Measurements from ENCODE around the gene TRIM49.
"Not testable (repeated sequence)": the region's sequence is repeated elsewhere in the genome, so short reads cannot be mapped to it uniquely, and the experiment has no call there.

The TRIM49 gene, protein sequence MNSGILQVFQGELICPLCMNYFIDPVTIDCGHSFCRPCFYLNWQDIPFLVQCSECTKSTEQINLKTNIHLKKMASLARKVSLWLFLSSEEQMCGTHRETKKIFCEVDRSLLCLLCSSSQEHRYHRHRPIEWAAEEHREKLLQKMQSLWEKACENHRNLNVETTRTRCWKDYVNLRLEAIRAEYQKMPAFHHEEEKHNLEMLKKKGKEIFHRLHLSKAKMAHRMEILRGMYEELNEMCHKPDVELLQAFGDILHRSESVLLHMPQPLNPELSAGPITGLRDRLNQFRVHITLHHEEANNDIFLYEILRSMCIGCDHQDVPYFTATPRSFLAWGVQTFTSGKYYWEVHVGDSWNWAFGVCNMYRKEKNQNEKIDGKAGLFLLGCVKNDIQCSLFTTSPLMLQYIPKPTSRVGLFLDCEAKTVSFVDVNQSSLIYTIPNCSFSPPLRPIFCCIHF

DNA sequence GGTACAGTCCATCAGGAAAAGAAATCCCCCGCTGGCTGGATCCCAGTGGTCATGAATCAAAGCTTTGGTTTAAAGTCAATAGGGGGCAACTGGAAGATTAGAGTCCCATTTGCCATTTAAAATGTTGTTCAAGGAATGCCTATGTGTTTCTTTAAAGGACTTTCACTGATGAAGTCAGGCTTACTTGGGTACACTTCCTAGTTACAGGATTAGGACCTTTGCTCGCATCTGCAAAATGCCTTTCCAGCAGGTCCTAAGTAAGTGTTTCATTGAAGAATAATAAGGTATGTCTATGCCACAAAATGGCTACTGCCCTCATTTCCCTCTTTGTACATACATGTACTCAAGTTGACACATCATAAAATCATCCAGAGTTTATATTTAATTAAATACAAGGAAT, at the start of gene TRIM49:
TRIM49 (minus strand) TSS at position 101 of the 400 bp plus-strand sequence. CDS start 4,106 bp downstream, outside the sequence.
- DNase-seq: not testable (repeated sequence)

DNA sequence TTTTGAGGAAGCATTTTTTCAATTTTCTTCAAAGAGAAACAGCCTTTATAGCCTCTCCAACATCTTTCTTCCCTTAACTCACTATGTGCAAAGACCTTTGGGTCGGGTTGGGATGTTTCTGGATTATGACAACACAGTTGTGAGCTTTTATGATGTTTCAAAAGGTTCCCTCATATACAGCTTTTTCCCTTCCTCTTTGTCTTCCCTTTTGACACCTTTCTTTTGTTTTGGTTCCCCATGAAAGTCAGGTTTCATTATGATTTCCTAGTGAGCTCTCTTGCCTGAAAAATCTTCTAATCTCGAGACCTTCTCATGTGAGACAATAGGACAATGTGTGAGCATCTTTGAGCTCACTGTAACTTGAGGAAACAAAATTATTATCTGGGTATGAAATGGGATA, 18.3 kb upstream of the TRIM49 start:
- DNase-seq: not testable (repeated sequence)

GRCh38 chr11:89820008-89820407, 11.6 kb upstream of the TRIM49 start:
- not testable (repeated sequence) for DNase-seq

DNA sequence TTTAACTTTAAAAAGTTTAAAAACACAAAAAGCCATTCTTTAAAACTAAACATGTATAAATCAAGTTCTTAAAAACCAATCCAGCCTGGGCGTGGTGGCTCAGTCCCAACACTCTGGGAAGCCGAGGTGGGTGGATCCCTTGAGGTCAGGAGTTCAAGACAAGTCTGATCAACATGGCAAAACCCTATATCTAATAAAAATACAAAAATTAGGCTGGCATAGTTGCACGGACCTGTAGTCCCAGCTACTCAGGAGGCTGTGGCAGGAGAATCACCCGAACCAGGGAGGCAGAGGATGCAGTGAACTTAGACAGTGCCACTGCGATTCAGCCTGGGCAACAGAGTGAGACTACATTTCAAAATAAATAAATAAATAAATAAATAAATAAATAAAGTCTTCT, 5.2 kb upstream of the TRIM49 start:
- not testable (repeated sequence) for DNase-seq

DNA sequence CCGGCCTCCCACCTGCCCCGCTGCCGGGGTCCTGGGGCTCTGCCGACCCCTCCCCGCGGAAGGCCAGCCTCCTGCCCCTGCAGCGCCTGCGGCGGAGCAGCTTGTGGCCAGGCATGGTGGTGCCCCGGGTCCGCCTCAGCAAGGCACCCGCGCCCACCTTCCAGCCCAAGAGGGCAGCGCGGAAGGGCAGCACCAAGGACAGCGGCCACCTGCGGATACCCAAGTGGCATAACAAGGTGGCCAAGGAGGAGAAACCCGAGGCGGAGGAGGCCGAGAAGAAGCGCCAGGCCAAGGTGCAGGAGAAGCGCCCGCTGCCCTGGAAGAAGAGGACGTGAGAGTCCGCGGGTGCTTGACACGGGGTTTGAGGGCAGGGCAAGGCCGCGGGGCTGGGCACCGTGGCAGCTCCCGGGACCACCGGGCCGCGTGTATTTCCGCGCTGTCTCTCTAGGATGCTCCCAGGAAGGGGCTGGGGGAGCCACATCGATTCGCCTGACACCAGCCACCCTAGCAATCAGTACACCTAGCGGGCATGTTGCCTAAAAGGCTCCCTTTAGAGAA, 20.8 kb downstream of the TRIM49 start:
- DNase-seq: not testable (repeated sequence)

- DNase-seq: not testable (repeated sequence)
These were observed 22.6 kb downstream of the TRIM49 start for GRCh38 chr11:89785726-89786125.

- DNase-seq: not testable (repeated sequence)
These were observed 57.6 kb downstream of the TRIM49 start for GRCh38 chr11:89750822-89751221.
